GM19324 (cell line): ENCODE measurements around the gene MAIP1.
A peak's percentile ranks its signal among the peaks of the same experiment; 100 is the strongest.
"Not testable (repeated sequence)": the region's sequence is repeated elsewhere in the genome, so short reads cannot be mapped to it uniquely, and the experiment has no call there.

ENCODE experiments used
- ATAC-seq: cut with Tn5 transposase; IDR thresholded peaks from one replicate; pipeline ENCODE4 v1.9.1; 2021; ENCODE audit warnings: mild to moderate bottlenecking, moderate library complexity; ENCODE audit not compliant: unreplicated experiment, low FRiP score

The MAIP1 gene

DNA sequence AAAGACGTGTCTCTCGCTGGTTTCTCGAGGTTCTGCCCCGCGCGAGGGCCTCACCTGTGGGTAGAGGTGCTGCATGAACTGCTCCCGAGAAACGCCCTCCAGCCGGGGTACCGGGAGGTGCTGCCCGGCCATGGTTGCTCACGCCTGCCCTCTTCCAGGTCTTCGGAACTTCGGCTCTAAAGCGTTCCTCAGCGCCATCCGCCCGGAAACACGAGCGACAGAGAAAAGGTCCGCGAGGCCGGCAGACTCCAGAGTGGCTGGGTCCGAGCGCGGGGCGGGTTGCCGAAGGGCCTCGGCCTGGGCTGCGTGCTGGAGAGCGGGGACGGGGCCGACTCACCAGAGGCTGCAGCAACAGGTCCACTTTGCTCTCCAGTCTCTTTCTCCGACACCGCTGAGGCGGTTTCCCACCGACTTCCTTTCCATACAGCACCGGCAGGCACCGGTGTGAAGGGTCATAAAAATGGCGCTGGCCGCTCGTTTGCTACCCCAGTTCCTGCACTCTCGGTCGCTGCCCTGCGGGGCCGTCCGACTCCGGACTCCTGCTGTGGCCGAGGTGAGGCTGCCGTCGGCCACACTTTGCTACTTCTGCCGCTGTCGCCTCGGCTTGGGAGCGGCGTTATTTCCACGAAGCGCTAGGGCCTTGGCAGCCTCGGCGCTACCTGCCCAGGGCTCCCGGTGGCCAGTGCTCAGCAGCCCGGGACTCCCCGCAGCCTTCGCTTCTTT lies at the start of gene MAIP1, which contains the start of gene TYW5:
MAIP1 (plus strand) TSS at position 244 of the 723 bp plus-strand sequence; CDS start at position 461, 217 bp downstream.
TYW5 (minus strand) TSS at position 153 of the 723 bp plus-strand sequence; CDS start at position 132, 21 bp downstream.
- peak; percentile 89 for ATAC-seq

- ATAC-seq: no peak
Observed at GRCh38 chr2:199907008-199907714, 48.2 kb upstream of the MAIP1 start.

DNA sequence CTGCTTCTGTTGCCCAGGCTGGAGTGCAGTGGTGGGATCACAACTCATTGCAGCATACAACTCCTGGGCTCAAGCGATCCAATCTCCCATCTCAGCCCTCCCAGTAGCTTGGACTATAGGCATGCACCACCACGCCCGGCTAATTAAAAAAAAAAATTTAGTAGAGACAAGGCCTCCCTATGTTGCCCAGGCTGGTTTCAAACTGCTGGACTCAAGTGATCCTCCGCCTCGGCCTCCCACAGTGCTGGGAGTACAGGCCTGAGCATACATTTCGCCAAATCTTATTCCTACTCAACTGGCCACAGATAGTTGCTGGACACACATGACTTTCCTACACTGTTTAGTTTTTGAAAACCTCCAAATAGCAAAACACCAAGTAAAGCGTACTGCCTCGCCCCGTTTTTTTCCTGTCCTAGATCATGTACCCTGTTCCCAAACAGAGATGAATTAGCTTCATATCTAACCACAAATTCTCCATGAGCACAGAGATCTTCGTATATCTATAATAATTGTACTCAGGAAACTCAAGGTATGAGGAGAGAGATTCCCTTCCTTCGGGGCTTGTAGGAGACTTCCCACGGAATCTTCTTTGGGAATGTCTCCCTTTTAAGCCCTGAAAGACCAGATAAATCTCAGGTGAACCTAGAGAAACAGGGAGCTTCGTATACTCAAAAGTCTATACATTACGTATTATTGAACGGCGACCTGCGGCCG lies 44.9 kb upstream of the MAIP1 start:
- no peak for ATAC-seq

DNA sequence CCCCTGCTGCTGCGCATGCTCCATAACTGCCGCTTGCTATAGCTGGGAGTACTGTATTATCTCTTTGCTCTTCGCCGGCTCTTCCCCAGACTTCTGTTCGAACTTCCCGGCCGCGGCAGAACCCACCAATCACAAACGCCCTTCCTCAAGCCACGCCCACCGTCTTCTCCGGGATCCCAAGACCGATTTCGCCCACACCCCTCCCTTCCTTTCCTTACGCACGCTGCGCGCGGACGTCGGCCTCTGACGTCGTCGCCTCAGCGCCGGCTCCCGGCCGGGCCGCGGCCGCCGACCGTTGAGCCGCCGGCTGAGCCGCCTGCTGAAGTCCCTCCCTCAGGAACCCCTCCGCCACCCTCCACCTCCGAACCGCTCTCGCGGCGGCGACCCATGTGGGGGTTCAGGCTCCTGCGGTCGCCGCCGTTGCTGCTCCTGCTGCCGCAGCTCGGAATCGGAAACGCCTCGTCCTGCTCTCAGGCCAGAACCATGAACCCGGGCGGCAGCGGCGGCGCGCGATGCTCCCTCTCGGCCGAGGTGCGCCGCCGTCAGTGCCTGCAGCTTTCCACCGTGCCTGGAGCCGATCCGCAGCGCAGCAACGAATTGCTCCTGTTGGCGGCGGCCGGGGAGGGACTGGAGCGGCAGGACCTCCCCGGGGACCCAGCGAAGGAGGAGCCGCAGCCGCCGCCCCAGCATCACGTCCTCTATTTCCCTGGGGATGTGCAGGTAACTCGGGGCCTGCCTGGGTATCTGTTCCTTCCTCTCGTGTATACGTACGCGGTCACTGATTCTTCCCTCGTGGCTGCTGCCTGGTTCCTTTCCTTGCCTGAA lies 44.1 kb upstream of the MAIP1 start, which contains the start of gene C2orf69:
C2orf69 (plus strand) TSS at position 242 of the 825 bp plus-strand sequence; CDS start at position 388, 146 bp downstream.
- ATAC-seq: peak; percentile 97

DNA sequence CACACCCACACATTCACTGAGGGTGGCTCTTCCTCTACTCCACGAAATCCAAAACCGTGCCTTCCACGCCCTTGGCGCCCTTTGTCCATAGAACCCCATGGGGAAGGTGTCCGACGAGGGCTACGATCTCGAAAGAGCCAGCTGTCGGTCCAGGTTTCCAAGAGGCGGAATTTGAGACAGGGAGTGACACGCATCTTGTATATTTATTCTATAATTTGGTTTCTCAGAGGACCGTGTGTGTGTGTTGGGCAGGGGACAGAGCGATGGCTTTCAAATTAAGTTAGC lies 43.6 kb upstream of the MAIP1 start:
- no peak for ATAC-seq

DNA sequence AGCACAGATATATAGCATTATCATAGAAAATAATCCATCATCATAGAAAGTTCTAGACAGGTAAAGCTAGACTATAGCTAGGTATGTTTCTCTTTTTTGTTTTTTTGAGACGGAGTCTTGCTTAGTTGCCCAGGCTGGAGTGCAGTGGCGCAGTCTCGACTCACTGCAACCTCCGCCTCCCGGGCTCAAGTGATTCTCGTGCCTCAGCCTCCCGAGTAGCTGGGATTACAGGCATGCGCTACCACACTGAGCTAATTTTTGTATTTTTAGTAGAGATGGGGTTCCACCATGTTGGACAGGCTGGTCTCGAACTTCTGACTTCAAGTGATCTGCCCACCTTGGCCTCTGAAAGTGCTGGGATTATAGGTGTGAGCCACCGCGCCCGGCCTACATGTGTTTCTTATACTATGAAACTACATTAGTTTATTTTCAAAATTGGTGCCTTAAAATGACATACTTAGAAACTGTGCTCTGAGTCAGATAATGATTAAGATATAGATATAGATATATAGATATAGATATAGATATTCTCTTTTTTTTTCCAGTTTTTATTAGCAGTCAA lies 42.7 kb upstream of the MAIP1 start:
- ATAC-seq: not testable (repeated sequence)

- ATAC-seq: no peak
Observed at GRCh38 chr2:199914372-199914958, 40.9 kb upstream of the MAIP1 start.

DNA sequence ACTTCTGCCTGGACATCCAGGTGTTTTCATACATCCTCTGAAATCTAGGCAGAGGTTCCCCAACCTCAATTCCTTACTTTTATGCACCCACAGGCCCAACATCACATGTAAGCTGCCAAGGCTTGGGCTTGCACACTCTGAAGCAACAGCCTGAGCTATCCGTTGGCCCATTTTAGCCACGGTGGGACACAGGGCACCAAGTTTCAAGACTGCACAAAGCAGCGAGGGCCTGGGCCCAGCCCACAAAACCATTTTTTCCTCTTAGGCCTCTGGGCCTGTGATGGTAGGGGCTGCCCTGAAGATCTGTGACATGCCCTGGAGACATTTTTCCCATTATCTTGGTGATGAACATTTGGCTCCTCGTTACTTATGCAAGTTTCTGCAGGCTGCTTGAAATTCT lies 38.4 kb upstream of the MAIP1 start:
- ATAC-seq: no peak

- ATAC-seq: no peak
Observed at GRCh38 chr2:199922856-199923255, 32.5 kb upstream of the MAIP1 start.

GRCh38 chr2:199923924-199924323 lies 31.5 kb upstream of the MAIP1 start:
- no peak for ATAC-seq

- no peak for ATAC-seq
Observed at GRCh38 chr2:199926806-199927205, 28.6 kb upstream of the MAIP1 start.

- ATAC-seq: no peak
Observed at GRCh38 chr2:199928226-199928625, 27.2 kb upstream of the MAIP1 start.

GRCh38 chr2:199928626-199929025 lies 26.8 kb upstream of the MAIP1 start:
- no peak for ATAC-seq

GRCh38 chr2:199929262-199929661 lies 26.1 kb upstream of the MAIP1 start:
- no peak for ATAC-seq

GRCh38 chr2:199932312-199932855 lies 23.0 kb upstream of the MAIP1 start:
- ATAC-seq: no peak

DNA sequence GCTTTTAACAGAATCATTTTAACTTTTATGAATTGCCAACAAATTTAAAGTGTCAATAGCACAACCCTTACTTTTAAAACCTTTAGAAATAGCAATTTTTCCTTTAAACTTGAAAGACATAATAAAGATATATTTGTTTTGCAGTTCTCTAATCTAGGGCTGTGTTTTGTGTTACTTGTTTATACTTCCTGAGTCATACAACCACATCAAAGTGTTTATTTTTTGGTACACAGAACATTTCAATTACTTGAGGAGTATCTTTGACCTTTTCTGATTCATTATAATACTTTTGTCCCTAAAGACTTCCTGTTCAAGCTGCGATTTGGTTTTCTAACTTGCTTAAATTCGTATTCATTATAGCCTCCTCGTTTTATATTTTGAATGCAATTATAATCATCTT lies 21.9 kb upstream of the MAIP1 start:
- no peak for ATAC-seq

- ATAC-seq: no peak
Observed at GRCh38 chr2:199936554-199936953, 18.8 kb upstream of the MAIP1 start.

GRCh38 chr2:199940373-199940772 lies 15.0 kb upstream of the MAIP1 start:
- no peak for ATAC-seq

DNA sequence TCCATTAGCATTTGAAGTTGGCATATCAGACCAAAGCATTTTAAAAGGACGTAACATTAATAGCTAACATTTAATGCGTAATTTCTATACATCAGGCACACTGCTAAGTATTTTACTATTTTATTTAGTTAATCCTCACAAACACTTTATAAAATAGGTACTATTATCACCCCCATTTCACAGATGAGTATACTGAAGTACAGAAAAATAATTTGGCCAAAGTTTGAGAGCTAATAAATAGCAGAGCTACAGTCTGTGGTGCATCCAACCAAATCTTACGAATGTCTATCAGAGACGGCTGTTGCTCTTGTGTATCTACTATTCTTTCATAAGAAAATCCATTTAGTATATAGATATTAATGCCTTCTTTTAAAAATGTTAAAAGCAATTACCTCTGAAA lies 12.0 kb upstream of the MAIP1 start:
- ATAC-seq: no peak
